ENCODE measurements around the gene NXPH4.

The NXPH4 gene

GRCh38 chr12:57183939-57184725, 32.5 kb upstream of the NXPH4 start:
- DNase-seq (ENCODE audit: low spot score): no peak

GRCh38 chr12:57185403-57185802, 31.2 kb upstream of the NXPH4 start:
- DNase-seq (ENCODE audit: low spot score): no peak

GRCh38 chr12:57185906-57186508, 30.6 kb upstream of the NXPH4 start:
- DNase-seq (ENCODE audit: low spot score): no peak

GRCh38 chr12:57187222-57188089, 29.1 kb upstream of the NXPH4 start:
- no peak for DNase-seq (ENCODE audit: low spot score)

- no peak for DNase-seq (ENCODE audit: low spot score)
These were observed 28.5 kb upstream of the NXPH4 start for GRCh38 chr12:57188090-57188425.

GRCh38 chr12:57190037-57190436, 26.6 kb upstream of the NXPH4 start:
- DNase-seq (ENCODE audit: low spot score): no peak

- no peak for DNase-seq (ENCODE audit: low spot score)
These were observed 25.8 kb upstream of the NXPH4 start for GRCh38 chr12:57190821-57191220.

- DNase-seq (ENCODE audit: low spot score): no peak
These were observed 25.2 kb upstream of the NXPH4 start for GRCh38 chr12:57191410-57191809.

GRCh38 chr12:57192920-57193319, 23.7 kb upstream of the NXPH4 start:
- DNase-seq (ENCODE audit: low spot score): no peak

- no peak for DNase-seq (ENCODE audit: low spot score)
These were observed 22.8 kb upstream of the NXPH4 start for GRCh38 chr12:57193706-57194245.

- no peak for DNase-seq (ENCODE audit: low spot score)
These were observed 22.3 kb upstream of the NXPH4 start for GRCh38 chr12:57194253-57194652.

GRCh38 chr12:57195186-57195585, 21.4 kb upstream of the NXPH4 start:
- DNase-seq (ENCODE audit: low spot score): no peak

GRCh38 chr12:57195611-57196371, 20.8 kb upstream of the NXPH4 start:
- no peak for DNase-seq (ENCODE audit: low spot score)

GRCh38 chr12:57196439-57196838, 20.2 kb upstream of the NXPH4 start:
- no peak for DNase-seq (ENCODE audit: low spot score)

GRCh38 chr12:57196956-57197355, 19.6 kb upstream of the NXPH4 start:
- DNase-seq (ENCODE audit: low spot score): no peak

GRCh38 chr12:57198329-57198728, 18.3 kb upstream of the NXPH4 start:
- DNase-seq (ENCODE audit: low spot score): no peak

GRCh38 chr12:57199191-57199590, 17.4 kb upstream of the NXPH4 start:
- DNase-seq (ENCODE audit: low spot score): no peak

GRCh38 chr12:57200497-57200896, 16.1 kb upstream of the NXPH4 start:
- DNase-seq (ENCODE audit: low spot score): no peak

GRCh38 chr12:57201219-57201618, 15.4 kb upstream of the NXPH4 start:
- no peak for DNase-seq (ENCODE audit: low spot score)

GRCh38 chr12:57201631-57202030, 15.0 kb upstream of the NXPH4 start:
- DNase-seq (ENCODE audit: low spot score): no peak

GRCh38 chr12:57202321-57202720, 14.3 kb upstream of the NXPH4 start:
- DNase-seq (ENCODE audit: low spot score): no peak

- no peak for DNase-seq (ENCODE audit: low spot score)
These were observed 13.4 kb upstream of the NXPH4 start for GRCh38 chr12:57203201-57203600.
